Right ventricle myocardium inferior (tissue), 1 donor: ENCODE data around the gene IKZF1. TPM values are rescaled to one million over a fixed set of nuclear protein-coding genes. Genes with fewer than 3 reads are reported as not detected.

ENCODE experiments used
- total RNA-seq: library from RNA; stranded (reverse); fragmentation: NEBNext Ultra II Directional; extraction: Animal tissue kit (Norgen Biotek cat#: 25700); gene quantifications from one replicate; pipeline ENCODE4 v1.2.1, GENCODE V29; 2021
- donor health status: DM: no; HTN: yes; CAD: no; lungs with severe emphysema.

The IKZF1 gene
- total RNA-seq, 1 donor from 2014 or later, result 3.5 TPM

Other genes with a start within 250 kb of the IKZF1 start
- gene ZPBP, start 211.5 kb upstream of the IKZF1 start, total RNA-seq, result not detected
- gene FIGNL1, start 145.6 kb downstream of the IKZF1 start, total RNA-seq, result 3.4 TPM